Stimulated activated naive CD8-positive, alpha-beta T cell treated with anti-CD3 and anti-CD28 coated beads, Interleukin-15, amount 100 ng/mL, for 72 hours (primary cell): ENCODE results near the gene RBBP8.
A peak's percentile ranks its signal among the peaks of the same experiment; 100 is the strongest.

ENCODE experiments used
- ATAC-seq: fragments of 150-1000 bp; cut with Tn5 transposase; 2 replicates; pipeline ENCODE4 v1.10.0; 2021; ENCODE audit warnings: mild to moderate bottlenecking, moderate library complexity
- DNase-seq, 2 donors: peaks; one replicate each; pipeline ENCODE4 v3.0.0; 2021 to 2022
- H3K27ac Mint-ChIP-seq, 2 donors: one replicate each; pipeline ENCODE4 v1.8.0; 2022; ENCODE audit warnings: mild to moderate bottlenecking in 2 of 2, mixed read lengths in 2 of 2, moderate library complexity in 2 of 2
- H3K27me3 Mint-ChIP-seq: one replicate; pipeline ENCODE4 v1.8.0; 2022; ENCODE audit warnings: mixed read lengths
- H3K4me1 Mint-ChIP-seq: one replicate; pipeline ENCODE4 v1.8.0; 2022; ENCODE audit warnings: mild to moderate bottlenecking, mixed read lengths
- H3K4me3 Mint-ChIP-seq, 2 donors: one replicate each; pipeline ENCODE4 v1.8.0; 2022; ENCODE audit warnings: mild to moderate bottlenecking in 2 of 2, mixed read lengths in 2 of 2, moderate library complexity in 1 of 2
- H3K9me3 Mint-ChIP-seq, 2 donors: one replicate each; pipeline ENCODE4 v1.8.0; 2022; ENCODE audit warnings: mixed read lengths in 2 of 2

RBBP8 gene

DNA sequence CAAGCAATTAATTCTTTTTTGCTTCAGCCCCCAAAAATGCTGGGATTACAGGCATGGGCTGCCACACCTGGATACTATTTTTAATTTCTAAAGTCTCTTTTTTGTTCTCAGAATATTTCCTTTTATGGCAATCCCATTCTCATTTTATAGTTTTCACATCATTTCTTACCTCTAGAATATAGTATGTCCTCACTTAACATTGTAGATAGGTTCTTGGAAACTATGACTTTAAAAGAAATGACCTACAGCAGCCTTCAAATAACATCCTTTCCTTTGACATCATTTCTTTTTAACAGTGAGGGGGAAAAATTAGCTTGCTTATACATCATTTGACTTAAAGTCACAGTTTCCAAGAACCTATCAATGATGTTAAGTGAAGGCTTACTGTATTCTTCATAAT lies 31.6 kb downstream of the RBBP8 start:
- Mint-ChIP-seq H3K4me3 (no peak overlapping the region), H3K27me3 (no peaks in the 10 kb centered on the region), H3K9me3 (no peaks in the 10 kb centered on the region), H3K27ac (peak overlapping the region in 1 of 2 donors; percentile 43), H3K4me1 (peaks cover 13% of the 10 kb centered on the region)
- ATAC-seq (no peak), DNase-seq (no peak)

DNA sequence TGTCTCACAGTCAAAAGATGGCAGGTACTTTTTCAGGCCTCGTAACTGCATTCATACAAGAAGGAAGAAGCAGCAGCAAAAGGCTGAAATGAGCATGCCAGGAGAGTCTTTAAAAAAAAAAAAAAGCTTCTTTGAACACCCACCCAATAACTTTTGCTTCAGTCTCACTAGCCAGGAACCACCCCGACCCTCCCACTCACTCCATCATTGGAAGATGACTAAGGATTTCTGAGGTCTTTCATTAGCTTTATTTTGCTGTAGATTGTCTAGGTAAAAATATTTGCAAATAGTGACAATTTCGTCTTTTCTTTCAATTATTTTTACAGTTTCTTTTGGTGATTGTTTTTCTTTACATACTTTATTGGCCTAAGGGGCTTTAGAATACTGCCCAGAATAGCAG lies 37.9 kb downstream of the RBBP8 start:
- H3K4me3 Mint-ChIP-seq, result no peak overlapping the region
- no peak for DNase-seq
- no peaks in the 10 kb centered on the region for H3K4me1 Mint-ChIP-seq
- ATAC-seq, result no peak
- H3K27ac Mint-ChIP-seq, result no peak overlapping the region
- H3K9me3 Mint-ChIP-seq, result no peaks in the 10 kb centered on the region
- H3K27me3 Mint-ChIP-seq, result no peaks in the 10 kb centered on the region

DNA sequence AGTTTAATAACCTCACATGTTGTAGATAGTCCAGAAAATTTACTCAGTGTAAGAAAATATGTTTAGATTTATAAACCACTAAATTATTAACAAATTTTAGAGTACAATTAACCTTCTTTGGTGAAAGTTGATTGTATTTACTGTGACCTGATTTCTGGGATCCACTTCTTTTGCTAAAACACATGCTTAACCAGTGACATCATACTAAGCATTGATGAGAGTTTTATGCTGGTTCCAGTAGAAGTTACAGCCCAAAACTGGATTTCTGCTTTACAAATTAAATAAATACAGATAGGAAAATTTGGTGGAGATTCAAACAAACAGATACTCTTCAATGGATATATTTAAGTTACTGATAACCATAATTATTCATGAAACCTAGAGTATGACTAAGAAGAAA lies 40.9 kb downstream of the RBBP8 start:
- no peak for DNase-seq
- peaks cover 7% of the 10 kb centered on the region for H3K4me1 Mint-ChIP-seq
- no peaks in the 10 kb centered on the region for H3K27me3 Mint-ChIP-seq
- no peak for ATAC-seq
- H3K9me3 Mint-ChIP-seq, result no peaks in the 10 kb centered on the region
- no peak overlapping the region for H3K27ac Mint-ChIP-seq
- H3K4me3 Mint-ChIP-seq, result no peak overlapping the region

DNA sequence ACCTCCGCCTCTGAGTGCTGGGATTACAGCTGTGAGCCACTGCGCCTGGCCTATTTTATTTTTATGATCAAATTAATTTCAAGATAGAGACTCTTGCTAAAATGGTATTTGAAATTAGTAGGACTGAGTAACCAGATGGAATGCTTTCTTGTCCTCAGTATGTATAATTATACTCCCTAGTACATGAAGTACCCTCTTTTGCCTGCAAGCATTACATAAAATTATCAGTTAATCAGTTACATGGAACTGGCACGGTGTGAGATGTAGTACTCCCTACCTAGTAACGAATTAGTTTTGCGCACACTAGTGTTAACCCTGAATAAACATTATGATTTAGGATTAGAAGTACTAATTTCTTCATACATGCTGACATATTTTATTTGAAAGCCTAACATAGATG lies 41.6 kb downstream of the RBBP8 start:
- H3K4me3 Mint-ChIP-seq, result no peak overlapping the region
- no peaks in the 10 kb centered on the region for H3K9me3 Mint-ChIP-seq
- ATAC-seq, result no peak
- peaks cover 7% of the 10 kb centered on the region for H3K4me1 Mint-ChIP-seq
- no peak overlapping the region for H3K27ac Mint-ChIP-seq
- DNase-seq, result no peak
- H3K27me3 Mint-ChIP-seq, result no peaks in the 10 kb centered on the region

DNA sequence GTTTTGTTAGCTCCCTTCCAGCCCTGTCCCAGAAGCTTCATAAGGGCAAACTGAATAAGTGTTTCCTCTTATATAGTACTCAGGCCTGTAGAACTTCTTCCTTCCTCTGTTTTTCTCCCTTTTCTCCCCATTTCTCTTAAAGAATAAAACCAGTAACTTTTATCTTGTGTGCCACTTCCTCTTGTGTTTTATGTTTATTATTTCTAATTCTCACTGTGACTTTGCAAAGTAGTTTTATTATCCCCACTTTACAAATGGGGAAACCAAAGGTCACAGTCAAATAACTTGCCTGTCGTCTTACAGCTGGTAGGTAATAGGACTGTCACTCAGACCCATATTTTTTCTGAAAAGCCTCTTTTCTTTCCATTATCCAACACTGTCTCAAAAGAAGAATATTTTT lies 42.4 kb downstream of the RBBP8 start:
- DNase-seq (no peak), ATAC-seq (no peak)
- Mint-ChIP-seq H3K27me3 (no peaks in the 10 kb centered on the region), H3K4me3 (no peak overlapping the region), H3K4me1 (peaks cover 7% of the 10 kb centered on the region), H3K27ac (no peak overlapping the region), H3K9me3 (no peaks in the 10 kb centered on the region)

DNA sequence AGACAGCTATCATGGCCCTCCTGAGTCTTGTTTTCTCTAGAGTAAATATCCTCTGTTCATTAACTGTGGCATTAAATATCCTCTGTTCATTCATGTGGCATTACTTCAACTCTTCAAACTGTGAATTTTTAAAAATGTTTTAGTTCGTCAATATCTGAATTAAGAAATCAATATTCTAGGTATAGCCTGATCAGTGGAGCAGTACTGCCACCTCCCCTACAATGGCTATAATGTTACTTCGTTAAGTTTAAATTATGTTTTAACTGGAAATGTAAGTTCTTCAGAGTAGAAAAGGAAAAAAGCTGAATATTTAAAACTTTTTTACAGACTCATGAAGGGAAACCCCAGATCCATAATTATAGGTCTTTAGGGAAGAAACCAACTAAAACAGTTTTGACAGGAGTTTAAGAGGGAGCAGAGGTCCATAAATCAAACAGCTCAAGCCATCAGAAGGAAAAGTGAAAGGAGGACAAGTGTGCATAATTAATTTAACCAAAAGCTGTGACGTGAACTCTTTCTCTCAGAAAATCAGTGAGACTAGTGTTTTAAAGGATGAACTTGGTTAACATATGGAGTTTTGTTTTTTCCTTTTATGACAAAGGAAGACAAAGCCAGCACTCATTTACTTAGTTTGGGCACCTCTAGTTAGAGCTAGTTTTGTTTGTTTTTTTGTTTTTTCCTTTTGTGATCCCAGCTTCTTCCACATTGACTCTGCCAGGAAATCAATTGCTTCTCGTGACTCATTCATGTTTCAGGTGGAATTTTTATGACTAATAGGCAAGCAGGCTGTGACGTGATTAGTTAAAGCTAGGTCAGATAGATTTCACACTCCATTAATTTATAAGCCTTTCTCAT lies 44.9 kb downstream of the RBBP8 start:
- Mint-ChIP-seq H3K9me3 (no peaks in the 10 kb centered on the region), H3K27me3 (no peaks in the 10 kb centered on the region), H3K27ac (peak overlapping the region; percentile 3 to 77), H3K4me3 (no peak overlapping the region), H3K4me1 (peaks cover 7% of the 10 kb centered on the region)
- DNase-seq (no peak), ATAC-seq (peak; percentile 48)

DNA sequence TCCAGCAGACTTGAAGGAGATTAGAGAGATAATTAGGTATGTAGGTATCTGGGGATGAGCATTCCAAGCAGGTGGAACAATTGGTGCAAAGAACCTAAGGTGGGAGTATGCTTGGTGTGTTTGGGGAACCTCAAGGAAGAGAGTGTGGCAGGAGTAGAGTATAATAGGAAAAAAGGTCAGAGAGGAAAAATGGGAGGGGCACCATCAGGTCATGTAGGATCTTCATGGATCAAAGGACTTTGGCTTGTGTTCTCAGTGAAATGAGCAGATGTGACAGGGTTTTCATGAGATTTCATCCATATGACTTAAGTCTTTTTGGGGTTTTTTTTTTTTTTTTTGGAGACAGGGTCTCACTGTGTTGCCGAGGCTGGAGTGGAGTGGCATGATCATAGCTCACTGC lies 47.3 kb downstream of the RBBP8 start:
- Mint-ChIP-seq H3K27me3 (no peaks in the 10 kb centered on the region), H3K9me3 (no peaks in the 10 kb centered on the region), H3K27ac (no peak overlapping the region), H3K4me1 (peaks cover 7% of the 10 kb centered on the region), H3K4me3 (no peak overlapping the region)
- DNase-seq (no peak), ATAC-seq (no peak)

DNA sequence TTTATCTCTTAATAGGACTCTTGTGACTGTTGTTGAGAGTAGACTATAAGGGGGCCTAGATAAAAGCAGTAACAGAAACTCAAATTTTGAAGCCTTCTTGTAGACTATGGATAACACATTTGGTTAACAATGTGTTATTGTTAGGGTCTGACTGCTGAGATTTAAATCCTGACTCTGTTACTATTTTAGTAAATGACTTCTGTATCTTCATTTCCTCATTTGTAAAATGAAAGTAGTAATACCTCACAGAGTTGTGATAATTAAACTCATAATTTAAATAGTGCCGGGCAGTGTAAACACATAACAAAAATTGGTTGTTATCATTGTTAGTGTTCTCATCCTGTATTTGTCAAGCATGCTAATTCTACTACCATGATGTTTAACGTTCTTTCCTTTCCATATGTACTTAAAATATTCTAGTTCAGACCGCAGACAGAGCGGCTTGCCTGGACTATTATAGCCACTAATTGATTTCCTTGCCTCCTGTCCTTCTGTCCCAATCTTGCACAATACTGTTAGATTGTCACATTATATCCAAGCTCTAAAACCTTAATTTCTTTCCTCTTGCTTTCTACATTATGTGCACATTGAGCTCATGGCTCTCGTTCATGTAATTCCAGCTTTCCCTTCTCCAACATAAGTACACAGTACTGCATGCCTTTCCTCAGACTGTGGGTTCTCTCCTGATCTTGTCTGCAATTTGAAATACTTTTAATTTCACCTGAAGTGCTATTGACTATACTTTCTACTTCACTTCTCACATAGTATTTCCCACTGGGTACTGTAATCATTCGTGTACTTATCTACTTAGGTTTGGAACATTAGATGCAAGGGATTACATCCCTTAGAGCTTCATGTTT lies 48.4 kb downstream of the RBBP8 start:
- ATAC-seq, result no peak
- DNase-seq, result no peak
- no peak overlapping the region for H3K27ac Mint-ChIP-seq
- no peak overlapping the region for H3K4me3 Mint-ChIP-seq
- peaks cover 7% of the 10 kb centered on the region for H3K4me1 Mint-ChIP-seq
- H3K9me3 Mint-ChIP-seq, result no peaks in the 10 kb centered on the region
- no peaks in the 10 kb centered on the region for H3K27me3 Mint-ChIP-seq

DNA sequence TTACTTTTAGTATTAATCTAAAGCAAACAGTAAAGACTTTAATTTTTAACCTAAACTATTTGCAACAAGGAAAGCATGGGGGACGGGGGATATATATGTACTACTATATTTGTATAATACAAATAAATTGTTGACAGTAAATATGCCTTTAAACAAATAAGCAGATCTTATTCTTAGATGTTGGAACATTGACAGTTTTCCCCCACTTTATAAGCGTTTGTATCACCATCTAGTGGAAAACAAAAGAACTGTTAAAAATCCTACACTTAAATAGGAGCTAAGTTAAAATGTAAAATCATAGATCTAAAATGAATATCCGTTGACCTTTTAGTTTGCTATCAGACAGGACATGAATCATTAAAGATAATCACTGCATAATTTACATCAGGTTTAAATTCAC lies 50.0 kb downstream of the RBBP8 start:
- no peak overlapping the region for H3K4me3 Mint-ChIP-seq

DNA sequence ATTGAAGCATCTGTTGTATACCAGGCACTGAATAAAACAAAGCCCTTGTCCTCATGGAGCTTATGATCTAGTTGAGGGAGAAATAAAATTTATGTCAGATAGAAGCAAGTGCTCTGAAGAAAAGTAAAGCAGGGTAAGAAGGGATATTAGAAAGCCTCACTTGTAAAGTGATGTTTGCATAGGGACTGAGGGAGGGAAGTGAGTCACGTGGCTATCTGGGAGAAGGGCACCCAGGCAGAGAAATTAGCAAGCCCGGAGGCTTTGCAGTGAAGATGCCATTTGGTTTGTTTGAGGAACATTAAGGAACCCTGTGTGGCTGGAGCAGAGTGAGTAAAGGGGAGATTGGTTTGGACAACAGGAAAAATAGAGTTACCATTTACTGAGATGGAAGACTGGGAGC lies 52.1 kb downstream of the RBBP8 start:
- no peaks in the 10 kb centered on the region for H3K27me3 Mint-ChIP-seq
- DNase-seq (no peak), ATAC-seq (no peak)
- H3K4me1 Mint-ChIP-seq, result no peaks in the 10 kb centered on the region
- no peaks in the 10 kb centered on the region for H3K9me3 Mint-ChIP-seq
- no peak overlapping the region for H3K27ac Mint-ChIP-seq
- H3K4me3 Mint-ChIP-seq, result no peak overlapping the region

More for the DNA sequence above, 50.0 kb downstream of the RBBP8 start:
- Mint-ChIP-seq H3K9me3 (no peaks in the 10 kb centered on the region), H3K27me3 (no peaks in the 10 kb centered on the region), H3K27ac (no peak overlapping the region), H3K4me1 (peaks cover 2% of the 10 kb centered on the region)
- DNase-seq, result no peak
- no peak for ATAC-seq

DNA sequence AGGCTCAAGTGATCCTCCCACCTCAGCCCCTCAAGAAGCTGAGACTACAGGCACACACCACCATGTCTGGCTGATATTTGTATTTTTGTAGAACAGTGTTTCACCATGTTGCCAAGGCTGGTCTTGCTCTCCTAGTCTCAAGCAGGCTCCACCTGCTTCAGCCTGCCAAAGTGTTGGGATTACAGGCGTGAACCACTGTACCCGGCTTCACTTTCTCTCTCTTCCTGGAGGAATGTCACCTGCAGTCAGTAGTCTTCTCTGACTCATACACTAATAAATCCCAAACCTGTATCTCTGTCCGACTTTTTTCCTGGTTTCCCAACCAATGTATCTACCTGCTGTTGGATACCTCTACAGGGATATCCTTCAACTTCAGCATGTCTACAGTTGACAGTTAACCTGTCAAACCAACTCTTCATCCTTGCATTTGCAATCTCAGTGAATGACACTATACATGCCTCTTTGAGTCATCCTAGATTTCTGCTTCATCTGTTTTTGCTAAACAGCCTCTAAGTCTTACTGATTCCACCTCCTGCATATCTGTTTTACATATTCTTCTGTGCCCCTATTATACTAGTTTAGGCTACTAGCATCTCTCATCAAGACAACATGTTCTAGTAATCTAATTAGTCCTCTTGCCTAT lies 54.5 kb downstream of the RBBP8 start:
- no peaks in the 10 kb centered on the region for H3K4me1 Mint-ChIP-seq
- H3K4me3 Mint-ChIP-seq, result no peak overlapping the region
- DNase-seq (no peak), ATAC-seq (no peak)
- H3K9me3 Mint-ChIP-seq, result no peaks in the 10 kb centered on the region
- H3K27ac Mint-ChIP-seq, result no peak overlapping the region
- no peaks in the 10 kb centered on the region for H3K27me3 Mint-ChIP-seq

DNA sequence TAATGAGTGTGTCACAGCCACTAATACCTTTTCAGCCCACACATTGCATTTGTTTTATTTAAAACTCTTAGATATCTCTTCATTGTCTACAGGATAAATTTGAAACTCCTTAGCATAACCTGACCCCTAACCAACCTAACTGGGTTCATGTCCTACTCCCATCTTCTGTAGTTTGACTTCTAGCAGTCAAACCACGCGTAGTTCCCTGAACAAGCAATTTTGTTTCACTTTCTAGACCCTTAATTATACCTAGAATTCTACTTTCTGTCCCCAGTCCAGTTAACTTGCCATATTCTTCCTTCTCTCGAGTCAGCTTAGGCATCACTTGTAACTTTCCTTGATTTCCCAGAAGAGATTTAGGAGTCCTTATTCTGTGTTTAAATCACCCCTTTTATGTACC lies 55.1 kb downstream of the RBBP8 start:
- Mint-ChIP-seq H3K27me3 (no peaks in the 10 kb centered on the region), H3K4me3 (no peak overlapping the region), H3K27ac (no peak overlapping the region), H3K9me3 (no peaks in the 10 kb centered on the region), H3K4me1 (no peaks in the 10 kb centered on the region)
- ATAC-seq (no peak), DNase-seq (no peak)

DNA sequence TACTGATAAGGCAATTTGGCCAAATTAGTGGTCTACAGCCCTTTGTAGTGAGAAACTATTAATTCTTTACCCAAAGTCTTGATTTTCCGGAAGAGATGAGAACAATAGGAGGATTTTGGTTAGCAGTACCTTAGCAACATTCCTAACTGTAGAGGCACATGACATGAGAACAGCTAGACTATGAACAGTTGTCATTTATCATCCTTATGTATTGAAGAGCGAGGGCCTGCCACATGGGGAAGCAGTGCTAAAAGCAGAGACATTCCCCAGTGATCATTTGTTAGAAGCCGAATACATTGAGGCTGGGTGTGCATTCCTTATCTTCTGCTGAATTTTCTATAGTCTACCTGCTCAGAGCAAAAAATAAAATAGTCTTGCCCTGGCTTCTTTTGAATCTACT lies 65.2 kb downstream of the RBBP8 start:
- no peak for ATAC-seq

DNA sequence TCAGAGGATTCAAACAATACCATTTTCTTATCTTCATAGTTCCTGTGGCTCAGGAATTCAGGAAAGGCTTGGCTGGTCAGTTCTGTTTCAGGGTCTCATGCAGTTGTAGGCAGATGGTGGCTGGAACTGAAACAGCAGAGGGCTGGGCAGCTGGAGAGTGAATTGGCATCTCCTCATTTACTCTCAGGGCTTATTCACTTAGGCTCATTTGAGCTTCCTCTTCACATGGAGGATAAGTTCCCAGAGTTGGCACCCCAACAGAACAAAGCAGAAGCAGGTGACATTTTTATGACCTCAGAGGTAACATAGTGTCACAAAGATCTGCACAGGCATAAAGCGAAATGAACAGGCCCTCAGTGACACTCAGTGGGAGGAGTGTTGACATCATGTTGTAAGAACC lies 66.1 kb downstream of the RBBP8 start:
- Mint-ChIP-seq H3K27ac (no peak overlapping the region), H3K27me3 (no peaks in the 10 kb centered on the region), H3K9me3 (no peaks in the 10 kb centered on the region), H3K4me1 (no peaks in the 10 kb centered on the region), H3K4me3 (no peak overlapping the region)
- ATAC-seq (no peak), DNase-seq (no peak)

More for the DNA sequence above, 65.2 kb downstream of the RBBP8 start:
- Mint-ChIP-seq H3K9me3 (no peaks in the 10 kb centered on the region), H3K4me1 (no peaks in the 10 kb centered on the region), H3K27me3 (no peaks in the 10 kb centered on the region), H3K27ac (peak overlapping the region in 1 of 2 donors; percentile 11), H3K4me3 (no peak overlapping the region)
- DNase-seq, result no peak

DNA sequence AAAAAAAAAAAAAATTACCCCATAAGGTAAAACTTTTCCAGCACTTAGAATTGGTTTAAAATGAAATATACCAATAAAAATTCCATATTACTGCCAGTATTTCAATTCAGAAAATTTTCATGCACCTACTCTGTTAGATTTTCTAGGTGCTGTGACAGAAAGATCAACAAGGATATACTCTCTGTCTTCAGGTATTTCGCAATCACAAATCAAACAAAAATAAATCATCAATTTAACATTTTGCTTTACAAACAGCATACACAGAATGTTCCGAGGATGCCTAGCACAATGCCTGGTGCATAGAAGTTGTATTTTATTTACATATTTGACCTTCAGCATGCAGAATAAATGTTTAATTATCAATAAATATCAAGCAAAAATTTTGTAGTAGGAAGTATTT lies 66.5 kb downstream of the RBBP8 start:
- no peaks in the 10 kb centered on the region for H3K4me1 Mint-ChIP-seq
- H3K4me3 Mint-ChIP-seq, result no peak overlapping the region
- no peak for DNase-seq
- no peaks in the 10 kb centered on the region for H3K9me3 Mint-ChIP-seq
- H3K27me3 Mint-ChIP-seq, result no peaks in the 10 kb centered on the region
- no peak overlapping the region for H3K27ac Mint-ChIP-seq
- ATAC-seq, result no peak

DNA sequence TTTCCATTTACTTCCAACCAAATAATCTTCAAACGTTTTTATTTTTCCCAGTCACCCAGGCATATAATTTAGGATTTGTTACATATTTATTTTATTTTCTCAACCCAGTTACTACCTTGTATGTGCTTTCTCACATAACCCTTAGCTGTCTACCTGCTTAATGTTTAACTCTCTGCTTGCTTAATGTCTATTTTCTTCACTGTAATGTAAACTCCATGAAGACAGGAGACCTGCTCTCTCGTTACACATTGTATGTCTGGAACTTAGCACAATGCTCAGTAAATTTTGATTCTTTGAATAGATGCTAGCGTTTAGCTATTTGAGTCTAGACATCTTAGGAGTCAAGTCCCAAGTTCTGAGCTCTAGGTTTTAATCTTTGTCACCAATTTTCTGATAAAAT lies 70.2 kb downstream of the RBBP8 start:
- DNase-seq, result no peak
- ATAC-seq, result no peak
- Mint-ChIP-seq H3K27me3 (no peaks in the 10 kb centered on the region), H3K4me1 (no peaks in the 10 kb centered on the region), H3K9me3 (no peaks in the 10 kb centered on the region), H3K4me3 (no peak overlapping the region), H3K27ac (no peak overlapping the region)
